Measurements from ENCODE around the gene CBLB.

DNA sequence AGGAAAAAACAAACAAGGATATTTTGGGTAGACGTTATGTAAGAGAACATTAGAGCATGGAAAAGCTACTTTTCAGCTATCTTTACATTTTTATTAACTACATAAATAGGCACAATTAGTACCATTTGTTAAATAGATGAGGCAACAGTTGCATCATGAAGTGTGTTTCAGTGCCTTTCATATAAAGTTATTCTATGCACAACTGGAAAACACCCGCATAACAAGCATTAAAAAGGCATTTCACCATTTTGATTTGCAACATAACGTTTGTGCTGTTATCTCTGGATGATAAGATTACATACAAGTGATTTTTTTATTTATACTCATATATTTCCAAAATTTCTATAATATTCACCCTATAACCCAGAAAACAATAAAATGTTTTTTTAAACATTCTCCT is 69.5 kb downstream of the CBLB start:
- TF ChIP-seq BMI1 (IDR thresholded peaks at IDR 0.05; ENCODE audit: low read length) (no peak), GATA2 (CRISPR knock-in tag; IDR thresholded peaks at IDR 0.05) (no peak), HNRNPUL1 (IDR thresholded peaks at IDR 0.05; ENCODE audit: low read length) (no peak), ZNF124 (CRISPR knock-in tag; IDR thresholded peaks at IDR 0.05) (no peak), JUN (IDR thresholded peaks at IDR 0.05; ENCODE audit: borderline replicate concordance, low read depth, low read length) (no peak), JUN (CRISPR knock-in tag; IDR thresholded peaks at IDR 0.05; ENCODE audit: borderline replicate concordance) (no peak), HNRNPH1 (optimal IDR thresholded peaks at IDR 0.05; ENCODE audit: low read depth, low read length) (no peak), MXI1 (IDR thresholded peaks at IDR 0.05; ENCODE audit: low read depth, low read length) (no peak), MAFK (IDR thresholded peaks at IDR 0.05; ENCODE audit: low read length) (no peak), ZNF589 (CRISPR knock-in tag; IDR thresholded peaks at IDR 0.05; ENCODE audit: low read depth) (no peak), POLR2AphosphoS5 (IDR thresholded peaks at IDR 0.05; ENCODE audit: control insufficient read depth, insufficient read depth, low read depth, low read length) (no peak)
- TF ChIP-seq, protein P1, sequence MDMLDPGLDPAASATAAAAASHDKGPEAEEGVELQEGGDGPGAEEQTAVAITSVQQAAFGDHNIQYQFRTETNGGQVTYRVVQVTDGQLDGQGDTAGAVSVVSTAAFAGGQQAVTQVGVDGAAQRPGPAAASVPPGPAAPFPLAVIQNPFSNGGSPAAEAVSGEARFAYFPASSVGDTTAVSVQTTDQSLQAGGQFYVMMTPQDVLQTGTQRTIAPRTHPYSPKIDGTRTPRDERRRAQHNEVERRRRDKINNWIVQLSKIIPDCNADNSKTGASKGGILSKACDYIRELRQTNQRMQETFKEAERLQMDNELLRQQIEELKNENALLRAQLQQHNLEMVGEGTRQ (CRISPR knock-in tag; IDR thresholded peaks at IDR 0.05), result no peak
- TF ChIP-seq, protein P2, sequence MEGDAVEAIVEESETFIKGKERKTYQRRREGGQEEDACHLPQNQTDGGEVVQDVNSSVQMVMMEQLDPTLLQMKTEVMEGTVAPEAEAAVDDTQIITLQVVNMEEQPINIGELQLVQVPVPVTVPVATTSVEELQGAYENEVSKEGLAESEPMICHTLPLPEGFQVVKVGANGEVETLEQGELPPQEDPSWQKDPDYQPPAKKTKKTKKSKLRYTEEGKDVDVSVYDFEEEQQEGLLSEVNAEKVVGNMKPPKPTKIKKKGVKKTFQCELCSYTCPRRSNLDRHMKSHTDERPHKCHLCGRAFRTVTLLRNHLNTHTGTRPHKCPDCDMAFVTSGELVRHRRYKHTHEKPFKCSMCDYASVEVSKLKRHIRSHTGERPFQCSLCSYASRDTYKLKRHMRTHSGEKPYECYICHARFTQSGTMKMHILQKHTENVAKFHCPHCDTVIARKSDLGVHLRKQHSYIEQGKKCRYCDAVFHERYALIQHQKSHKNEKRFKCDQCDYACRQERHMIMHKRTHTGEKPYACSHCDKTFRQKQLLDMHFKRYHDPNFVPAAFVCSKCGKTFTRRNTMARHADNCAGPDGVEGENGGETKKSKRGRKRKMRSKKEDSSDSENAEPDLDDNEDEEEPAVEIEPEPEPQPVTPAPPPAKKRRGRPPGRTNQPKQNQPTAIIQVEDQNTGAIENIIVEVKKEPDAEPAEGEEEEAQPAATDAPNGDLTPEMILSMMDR (IDR thresholded peaks at IDR 0.05 in 2 of 3, conservative IDR thresholded peaks at IDR 0.05 in 1 of 3; ENCODE audit: insufficient read depth in 2 of 3, low read depth in 1 of 3, low read length in 3 of 3), result no peak
- TF ChIP-seq, protein P3, sequence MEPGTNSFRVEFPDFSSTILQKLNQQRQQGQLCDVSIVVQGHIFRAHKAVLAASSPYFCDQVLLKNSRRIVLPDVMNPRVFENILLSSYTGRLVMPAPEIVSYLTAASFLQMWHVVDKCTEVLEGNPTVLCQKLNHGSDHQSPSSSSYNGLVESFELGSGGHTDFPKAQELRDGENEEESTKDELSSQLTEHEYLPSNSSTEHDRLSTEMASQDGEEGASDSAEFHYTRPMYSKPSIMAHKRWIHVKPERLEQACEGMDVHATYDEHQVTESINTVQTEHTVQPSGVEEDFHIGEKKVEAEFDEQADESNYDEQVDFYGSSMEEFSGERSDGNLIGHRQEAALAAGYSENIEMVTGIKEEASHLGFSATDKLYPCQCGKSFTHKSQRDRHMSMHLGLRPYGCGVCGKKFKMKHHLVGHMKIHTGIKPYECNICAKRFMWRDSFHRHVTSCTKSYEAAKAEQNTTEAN (CRISPR knock-in tag; IDR thresholded peaks at IDR 0.05), result no peak
- TF ChIP-seq, protein P4, sequence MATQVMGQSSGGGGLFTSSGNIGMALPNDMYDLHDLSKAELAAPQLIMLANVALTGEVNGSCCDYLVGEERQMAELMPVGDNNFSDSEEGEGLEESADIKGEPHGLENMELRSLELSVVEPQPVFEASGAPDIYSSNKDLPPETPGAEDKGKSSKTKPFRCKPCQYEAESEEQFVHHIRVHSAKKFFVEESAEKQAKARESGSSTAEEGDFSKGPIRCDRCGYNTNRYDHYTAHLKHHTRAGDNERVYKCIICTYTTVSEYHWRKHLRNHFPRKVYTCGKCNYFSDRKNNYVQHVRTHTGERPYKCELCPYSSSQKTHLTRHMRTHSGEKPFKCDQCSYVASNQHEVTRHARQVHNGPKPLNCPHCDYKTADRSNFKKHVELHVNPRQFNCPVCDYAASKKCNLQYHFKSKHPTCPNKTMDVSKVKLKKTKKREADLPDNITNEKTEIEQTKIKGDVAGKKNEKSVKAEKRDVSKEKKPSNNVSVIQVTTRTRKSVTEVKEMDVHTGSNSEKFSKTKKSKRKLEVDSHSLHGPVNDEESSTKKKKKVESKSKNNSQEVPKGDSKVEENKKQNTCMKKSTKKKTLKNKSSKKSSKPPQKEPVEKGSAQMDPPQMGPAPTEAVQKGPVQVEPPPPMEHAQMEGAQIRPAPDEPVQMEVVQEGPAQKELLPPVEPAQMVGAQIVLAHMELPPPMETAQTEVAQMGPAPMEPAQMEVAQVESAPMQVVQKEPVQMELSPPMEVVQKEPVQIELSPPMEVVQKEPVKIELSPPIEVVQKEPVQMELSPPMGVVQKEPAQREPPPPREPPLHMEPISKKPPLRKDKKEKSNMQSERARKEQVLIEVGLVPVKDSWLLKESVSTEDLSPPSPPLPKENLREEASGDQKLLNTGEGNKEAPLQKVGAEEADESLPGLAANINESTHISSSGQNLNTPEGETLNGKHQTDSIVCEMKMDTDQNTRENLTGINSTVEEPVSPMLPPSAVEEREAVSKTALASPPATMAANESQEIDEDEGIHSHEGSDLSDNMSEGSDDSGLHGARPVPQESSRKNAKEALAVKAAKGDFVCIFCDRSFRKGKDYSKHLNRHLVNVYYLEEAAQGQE (IDR thresholded peaks at IDR 0.05; ENCODE audit: borderline replicate concordance), result no peak
- TF ChIP-seq, protein P4 (CRISPR knock-in tag; IDR thresholded peaks at IDR 0.05; ENCODE audit: low read depth), result no peak

All from K562 (cell line).